ENCODE measurements around the gene CEP192. TPM values are rescaled to one million over a fixed set of nuclear protein-coding genes. Genes with fewer than 3 reads are reported as not detected.

The CEP192 gene
- total and polyA plus RNA-seq, 2 of the 13 experiments (the other 11 are each of a cell fraction or from before 2014, with no cell fraction given): 15.3 to 24.7 TPM

DNA sequence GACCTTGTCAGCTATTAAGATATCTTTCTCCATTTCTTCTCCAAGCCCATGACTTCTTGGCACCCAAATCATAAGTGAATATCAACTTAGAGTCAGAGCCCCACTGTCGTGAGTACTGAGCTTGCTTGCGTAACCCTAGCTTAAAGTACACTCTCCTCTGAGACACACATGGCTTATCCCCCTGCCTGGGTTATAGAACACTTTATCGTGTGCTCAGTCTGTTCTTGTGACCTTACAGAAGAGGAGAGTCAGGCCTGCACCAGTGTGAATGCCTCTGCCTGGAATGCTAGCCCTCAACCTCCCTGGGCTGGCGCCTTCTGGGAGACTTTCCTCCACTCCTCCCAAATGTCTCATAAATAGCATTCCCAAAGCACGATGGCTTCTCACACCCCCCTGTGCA is 79.3 kb downstream of the CEP192 start (continued):
- TF ChIP-seq MYC (CRISPR knock-in tag; IDR thresholded peaks at IDR 0.05; ENCODE audit: borderline replicate concordance) (peak; percentile 39), ZNF274 (CRISPR knock-in tag; IDR thresholded peaks at IDR 0.05) (no peak), CEBPB (IDR thresholded peaks at IDR 0.05; ENCODE audit: borderline replicate concordance, low read depth, low read length) (peak; percentile 91), DMAP1 (CRISPR knock-in tag; IDR thresholded peaks at IDR 0.05) (no peak), RFX5 (IDR thresholded peaks at IDR 0.05; ENCODE audit: low read depth, low read length) (no peak), ZFP37 (CRISPR knock-in tag; IDR thresholded peaks at IDR 0.05; ENCODE audit: borderline replicate concordance) (no peak), CBX2 (IDR thresholded peaks at IDR 0.05; ENCODE audit: low read depth, low read length) (no peak), CBX2 (CRISPR knock-in tag; IDR thresholded peaks at IDR 0.05; ENCODE audit: low read depth) (no peak), SAFB2 (CRISPR knock-in tag; IDR thresholded peaks at IDR 0.05; ENCODE audit: borderline replicate concordance, low read depth) (no peak), TOPORS (CRISPR knock-in tag; IDR thresholded peaks at IDR 0.05) (no peak), ZNF326 (CRISPR knock-in tag; IDR thresholded peaks at IDR 0.05; ENCODE audit: borderline replicate concordance) (no peak), ZNF234 (CRISPR knock-in tag; conservative IDR thresholded peaks at IDR 0.05) (no peak), ZSCAN25 (CRISPR knock-in tag; IDR thresholded peaks at IDR 0.05) (no peak), PLRG1 (conservative IDR thresholded peaks at IDR 0.05) (no peak), TAF15 (IDR thresholded peaks at IDR 0.05; ENCODE audit: low read depth, low read length, poor library complexity, severe bottlenecking) (no peak)
- TF ChIP-seq, protein P1, sequence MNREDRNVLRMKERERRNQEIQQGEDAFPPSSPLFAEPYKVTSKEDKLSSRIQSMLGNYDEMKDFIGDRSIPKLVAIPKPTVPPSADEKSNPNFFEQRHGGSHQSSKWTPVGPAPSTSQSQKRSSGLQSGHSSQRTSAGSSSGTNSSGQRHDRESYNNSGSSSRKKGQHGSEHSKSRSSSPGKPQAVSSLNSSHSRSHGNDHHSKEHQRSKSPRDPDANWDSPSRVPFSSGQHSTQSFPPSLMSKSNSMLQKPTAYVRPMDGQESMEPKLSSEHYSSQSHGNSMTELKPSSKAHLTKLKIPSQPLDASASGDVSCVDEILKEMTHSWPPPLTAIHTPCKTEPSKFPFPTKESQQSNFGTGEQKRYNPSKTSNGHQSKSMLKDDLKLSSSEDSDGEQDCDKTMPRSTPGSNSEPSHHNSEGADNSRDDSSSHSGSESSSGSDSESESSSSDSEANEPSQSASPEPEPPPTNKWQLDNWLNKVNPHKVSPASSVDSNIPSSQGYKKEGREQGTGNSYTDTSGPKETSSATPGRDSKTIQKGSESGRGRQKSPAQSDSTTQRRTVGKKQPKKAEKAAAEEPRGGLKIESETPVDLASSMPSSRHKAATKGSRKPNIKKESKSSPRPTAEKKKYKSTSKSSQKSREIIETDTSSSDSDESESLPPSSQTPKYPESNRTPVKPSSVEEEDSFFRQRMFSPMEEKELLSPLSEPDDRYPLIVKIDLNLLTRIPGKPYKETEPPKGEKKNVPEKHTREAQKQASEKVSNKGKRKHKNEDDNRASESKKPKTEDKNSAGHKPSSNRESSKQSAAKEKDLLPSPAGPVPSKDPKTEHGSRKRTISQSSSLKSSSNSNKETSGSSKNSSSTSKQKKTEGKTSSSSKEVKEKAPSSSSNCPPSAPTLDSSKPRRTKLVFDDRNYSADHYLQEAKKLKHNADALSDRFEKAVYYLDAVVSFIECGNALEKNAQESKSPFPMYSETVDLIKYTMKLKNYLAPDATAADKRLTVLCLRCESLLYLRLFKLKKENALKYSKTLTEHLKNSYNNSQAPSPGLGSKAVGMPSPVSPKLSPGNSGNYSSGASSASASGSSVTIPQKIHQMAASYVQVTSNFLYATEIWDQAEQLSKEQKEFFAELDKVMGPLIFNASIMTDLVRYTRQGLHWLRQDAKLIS (CRISPR knock-in tag; IDR thresholded peaks at IDR 0.05): no peak
- TF ChIP-seq, protein P2, sequence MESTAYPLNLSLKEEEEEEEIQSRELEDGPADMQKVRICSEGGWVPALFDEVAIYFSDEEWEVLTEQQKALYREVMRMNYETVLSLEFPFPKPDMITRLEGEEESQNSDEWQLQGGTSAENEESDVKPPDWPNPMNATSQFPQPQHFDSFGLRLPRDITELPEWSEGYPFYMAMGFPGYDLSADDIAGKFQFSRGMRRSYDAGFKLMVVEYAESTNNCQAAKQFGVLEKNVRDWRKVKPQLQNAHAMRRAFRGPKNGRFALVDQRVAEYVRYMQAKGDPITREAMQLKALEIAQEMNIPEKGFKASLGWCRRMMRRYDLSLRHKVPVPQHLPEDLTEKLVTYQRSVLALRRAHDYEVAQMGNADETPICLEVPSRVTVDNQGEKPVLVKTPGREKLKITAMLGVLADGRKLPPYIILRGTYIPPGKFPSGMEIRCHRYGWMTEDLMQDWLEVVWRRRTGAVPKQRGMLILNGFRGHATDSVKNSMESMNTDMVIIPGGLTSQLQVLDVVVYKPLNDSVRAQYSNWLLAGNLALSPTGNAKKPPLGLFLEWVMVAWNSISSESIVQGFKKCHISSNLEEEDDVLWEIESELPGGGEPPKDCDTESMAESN (CRISPR knock-in tag; conservative IDR thresholded peaks at IDR 0.05): no peak
- TF ChIP-seq, protein P3, sequence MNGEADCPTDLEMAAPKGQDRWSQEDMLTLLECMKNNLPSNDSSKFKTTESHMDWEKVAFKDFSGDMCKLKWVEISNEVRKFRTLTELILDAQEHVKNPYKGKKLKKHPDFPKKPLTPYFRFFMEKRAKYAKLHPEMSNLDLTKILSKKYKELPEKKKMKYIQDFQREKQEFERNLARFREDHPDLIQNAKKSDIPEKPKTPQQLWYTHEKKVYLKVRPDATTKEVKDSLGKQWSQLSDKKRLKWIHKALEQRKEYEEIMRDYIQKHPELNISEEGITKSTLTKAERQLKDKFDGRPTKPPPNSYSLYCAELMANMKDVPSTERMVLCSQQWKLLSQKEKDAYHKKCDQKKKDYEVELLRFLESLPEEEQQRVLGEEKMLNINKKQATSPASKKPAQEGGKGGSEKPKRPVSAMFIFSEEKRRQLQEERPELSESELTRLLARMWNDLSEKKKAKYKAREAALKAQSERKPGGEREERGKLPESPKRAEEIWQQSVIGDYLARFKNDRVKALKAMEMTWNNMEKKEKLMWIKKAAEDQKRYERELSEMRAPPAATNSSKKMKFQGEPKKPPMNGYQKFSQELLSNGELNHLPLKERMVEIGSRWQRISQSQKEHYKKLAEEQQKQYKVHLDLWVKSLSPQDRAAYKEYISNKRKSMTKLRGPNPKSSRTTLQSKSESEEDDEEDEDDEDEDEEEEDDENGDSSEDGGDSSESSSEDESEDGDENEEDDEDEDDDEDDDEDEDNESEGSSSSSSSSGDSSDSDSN (CRISPR knock-in tag; IDR thresholded peaks at IDR 0.05): no peak
- TF ChIP-seq, protein P4, sequence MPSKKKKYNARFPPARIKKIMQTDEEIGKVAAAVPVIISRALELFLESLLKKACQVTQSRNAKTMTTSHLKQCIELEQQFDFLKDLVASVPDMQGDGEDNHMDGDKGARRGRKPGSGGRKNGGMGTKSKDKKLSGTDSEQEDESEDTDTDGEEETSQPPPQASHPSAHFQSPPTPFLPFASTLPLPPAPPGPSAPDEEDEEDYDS (CRISPR knock-in tag; IDR thresholded peaks at IDR 0.05): no peak
- TF ChIP-seq, protein P5, sequence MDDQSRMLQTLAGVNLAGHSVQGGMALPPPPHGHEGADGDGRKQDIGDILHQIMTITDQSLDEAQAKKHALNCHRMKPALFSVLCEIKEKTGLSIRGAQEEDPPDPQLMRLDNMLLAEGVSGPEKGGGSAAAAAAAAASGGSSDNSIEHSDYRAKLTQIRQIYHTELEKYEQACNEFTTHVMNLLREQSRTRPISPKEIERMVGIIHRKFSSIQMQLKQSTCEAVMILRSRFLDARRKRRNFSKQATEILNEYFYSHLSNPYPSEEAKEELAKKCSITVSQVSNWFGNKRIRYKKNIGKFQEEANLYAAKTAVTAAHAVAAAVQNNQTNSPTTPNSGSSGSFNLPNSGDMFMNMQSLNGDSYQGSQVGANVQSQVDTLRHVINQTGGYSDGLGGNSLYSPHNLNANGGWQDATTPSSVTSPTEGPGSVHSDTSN (CRISPR knock-in tag; IDR thresholded peaks at IDR 0.05; ENCODE audit: borderline replicate concordance): no peak

All from HepG2 (cell line).